GM21515 (cell line): ENCODE measurements around the gene POLR3B.

ENCODE experiments used
- ATAC-seq: cut with Tn5 transposase; IDR thresholded peaks from one replicate; pipeline ENCODE4 v1.9.1; 2021; ENCODE audit not compliant: unreplicated experiment

Gene POLR3B

GRCh38 chr12:106412563-106412962, 55.0 kb downstream of the POLR3B start:
- ATAC-seq: no peak

GRCh38 chr12:106415134-106415533, 57.6 kb downstream of the POLR3B start:
- ATAC-seq: no peak

GRCh38 chr12:106416273-106416672, 58.7 kb downstream of the POLR3B start:
- ATAC-seq: no peak

- ATAC-seq: no peak
These were observed 60.7 kb downstream of the POLR3B start for GRCh38 chr12:106417926-106418910.

GRCh38 chr12:106418970-106419369, 61.4 kb downstream of the POLR3B start:
- ATAC-seq: no peak

- no peak for ATAC-seq
These were observed 65.7 kb downstream of the POLR3B start for GRCh38 chr12:106423291-106423690.

GRCh38 chr12:106425061-106425702, 67.6 kb downstream of the POLR3B start:
- no peak for ATAC-seq

- no peak for ATAC-seq
These were observed 70.4 kb downstream of the POLR3B start for GRCh38 chr12:106427917-106428316.

- ATAC-seq: no peak
These were observed 70.8 kb downstream of the POLR3B start for GRCh38 chr12:106428384-106428783.

GRCh38 chr12:106429043-106429552, 71.5 kb downstream of the POLR3B start:
- ATAC-seq: no peak

GRCh38 chr12:106429636-106430035, 72.1 kb downstream of the POLR3B start:
- no peak for ATAC-seq

- ATAC-seq: no peak
These were observed 74.4 kb downstream of the POLR3B start for GRCh38 chr12:106431839-106432411.

GRCh38 chr12:106433055-106433454, 75.5 kb downstream of the POLR3B start:
- ATAC-seq: no peak

- ATAC-seq: no peak
These were observed 77.0 kb downstream of the POLR3B start for GRCh38 chr12:106434526-106434925.

GRCh38 chr12:106436164-106436563, 78.6 kb downstream of the POLR3B start:
- no peak for ATAC-seq

GRCh38 chr12:106442575-106442974, 85.0 kb downstream of the POLR3B start:
- ATAC-seq: no peak

GRCh38 chr12:106445053-106445452, 87.5 kb downstream of the POLR3B start:
- ATAC-seq: no peak

GRCh38 chr12:106445959-106446358, 88.4 kb downstream of the POLR3B start:
- ATAC-seq: no peak

GRCh38 chr12:106446419-106447092, 89.0 kb downstream of the POLR3B start:
- no peak for ATAC-seq

- ATAC-seq: no peak
These were observed 94.8 kb downstream of the POLR3B start for GRCh38 chr12:106452309-106452708.

- ATAC-seq: no peak
These were observed 97.6 kb downstream of the POLR3B start for GRCh38 chr12:106455111-106455510.
